Activated CD4-positive, alpha-beta memory T cell treated with anti-CD3 and anti-CD28 coated beads, Interleukin-2, amount 10 ng/mL, durations not matched to agents 7 days and 5 days (primary cell): Measurements from ENCODE around the gene PROSER2. TPM values are rescaled to one million over a fixed set of nuclear protein-coding genes. Genes with fewer than 3 reads are reported as not detected.

Experiments
- CTCF ChIA-PET: fragments of 350-600 bp; sonication (Branson Sonifier 250); formaldehyde crosslinking; loops from one replicate; lab custom pipeline; 2021; ENCODE audit warnings: antibody characterized with exemption, inconsistent platforms; lab: Charles Lee
- POLR2A ChIA-PET: fragments of 350-600 bp; sonication (Branson Sonifier 250); formaldehyde crosslinking; loops from one replicate; lab custom pipeline; 2021; ENCODE audit warnings: antibody characterized with exemption; lab: Charles Lee
- DNase-seq: peaks from one replicate; pipeline ENCODE4 v3.0.0-alpha.2; 2020
- H3K27ac Mint-ChIP-seq: one replicate; pipeline ENCODE4 v1.8.0; 2021; ENCODE audit warnings: mild to moderate bottlenecking, mixed read lengths
- H3K27me3 Mint-ChIP-seq: one replicate; pipeline ENCODE4 v1.8.0; 2021; ENCODE audit warnings: mixed read lengths
- H3K36me3 Mint-ChIP-seq: one replicate; pipeline ENCODE4 v1.8.0; 2021; ENCODE audit warnings: low read depth, mixed read lengths
- H3K4me1 Mint-ChIP-seq: one replicate; pipeline ENCODE4 v1.8.0; 2021; ENCODE audit warnings: mixed read lengths
- H3K4me3 Mint-ChIP-seq: one replicate; pipeline ENCODE4 v1.8.0; 2021; ENCODE audit warnings: mild to moderate bottlenecking, mixed read lengths
- H3K9me3 Mint-ChIP-seq: one replicate; pipeline ENCODE4 v1.8.0; 2021; ENCODE audit warnings: mixed read lengths
- total RNA-seq, 2 experiments: library from RNA; stranded (reverse); gene quantifications; one replicate each; pipeline ENCODE4 v1.2.3, GENCODE V29; 2021

PROSER2 gene
- total RNA-seq, 2 experiments from 2014 or later: 0.28 to 0.30 TPM

GRCh38 chr10:11901833-11902475 lies 78.8 kb downstream of the PROSER2 start:
- POLR2A ChIA-PET: no interaction called here
- no peaks in the 10 kb centered on the region for H3K9me3 Mint-ChIP-seq
- CTCF ChIA-PET: no interaction called here
- no peak overlapping the region for H3K4me3 Mint-ChIP-seq
- no peak for DNase-seq
- H3K4me1 Mint-ChIP-seq: peaks cover 3% of the 10 kb centered on the region
- H3K36me3 Mint-ChIP-seq: no peaks in the 10 kb centered on the region
- H3K27me3 Mint-ChIP-seq: peaks cover 3% of the 10 kb centered on the region
- no peak overlapping the region for H3K27ac Mint-ChIP-seq

DNA sequence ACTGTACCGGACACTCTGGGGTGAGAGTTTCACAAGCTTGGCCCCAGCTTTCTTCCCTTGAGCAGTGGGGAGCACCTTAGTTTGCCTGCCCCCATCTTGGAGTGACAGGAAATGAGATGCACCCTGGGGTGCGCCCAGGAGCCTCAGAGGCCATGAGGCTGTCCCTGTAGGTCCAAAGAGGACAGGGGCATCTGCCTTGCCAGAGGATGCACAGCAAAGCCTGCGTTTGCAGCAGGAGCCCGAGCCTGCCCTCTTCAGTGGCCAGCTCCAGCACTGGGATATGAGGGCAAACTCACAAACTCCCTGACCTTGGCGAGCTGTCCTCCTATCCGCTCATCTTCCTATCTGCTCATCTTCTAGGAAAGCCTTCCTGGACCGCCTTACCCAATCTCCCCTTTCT lies 79.5 kb downstream of the PROSER2 start:
- peaks cover 3% of the 10 kb centered on the region for H3K27me3 Mint-ChIP-seq
- no peaks in the 10 kb centered on the region for H3K36me3 Mint-ChIP-seq
- CTCF ChIA-PET: no interaction called here
- H3K27ac Mint-ChIP-seq: no peak overlapping the region
- POLR2A ChIA-PET: no interaction called here
- no peaks in the 10 kb centered on the region for H3K9me3 Mint-ChIP-seq
- H3K4me3 Mint-ChIP-seq: no peak overlapping the region
- peaks cover 2% of the 10 kb centered on the region for H3K4me1 Mint-ChIP-seq
- no peak for DNase-seq

GRCh38 chr10:11906714-11907113 lies 83.6 kb downstream of the PROSER2 start:
- no peak overlapping the region for H3K4me3 Mint-ChIP-seq
- ChIA-PET CTCF (no interaction called here), POLR2A (no interaction called here)
- no peak for DNase-seq
- no peaks in the 10 kb centered on the region for H3K9me3 Mint-ChIP-seq
- H3K36me3 Mint-ChIP-seq: no peaks in the 10 kb centered on the region
- peaks cover 3% of the 10 kb centered on the region for H3K27me3 Mint-ChIP-seq
- peaks cover 2% of the 10 kb centered on the region for H3K4me1 Mint-ChIP-seq
- no peak overlapping the region for H3K27ac Mint-ChIP-seq

DNA sequence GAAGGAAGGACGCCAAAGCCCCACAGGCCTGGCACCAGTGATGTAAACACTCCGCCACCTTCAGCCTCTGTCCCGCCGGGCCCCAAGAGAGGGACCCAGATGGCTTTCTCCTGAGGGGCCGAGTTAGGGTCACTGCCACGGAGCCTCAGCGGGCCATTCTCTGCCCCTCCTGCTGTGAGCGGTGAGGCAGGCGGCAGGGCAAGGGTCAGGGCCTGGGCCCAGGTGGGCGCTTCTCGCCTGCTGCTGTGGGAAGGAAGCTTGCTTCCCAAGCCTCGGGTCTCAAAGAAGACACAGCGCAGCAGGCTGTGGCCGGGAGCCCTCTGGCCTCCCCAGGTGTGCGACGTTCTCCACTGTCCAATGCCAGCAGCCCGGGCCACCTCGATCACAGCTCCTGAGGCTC lies 84.8 kb downstream of the PROSER2 start:
- no peaks in the 10 kb centered on the region for H3K9me3 Mint-ChIP-seq
- H3K27me3 Mint-ChIP-seq: no peaks in the 10 kb centered on the region
- ChIA-PET CTCF (no interaction called here), POLR2A (no interaction called here)
- peaks cover 2% of the 10 kb centered on the region for H3K4me1 Mint-ChIP-seq
- H3K4me3 Mint-ChIP-seq: no peak overlapping the region
- H3K27ac Mint-ChIP-seq: no peak overlapping the region
- no peaks in the 10 kb centered on the region for H3K36me3 Mint-ChIP-seq
- DNase-seq: no peak

DNA sequence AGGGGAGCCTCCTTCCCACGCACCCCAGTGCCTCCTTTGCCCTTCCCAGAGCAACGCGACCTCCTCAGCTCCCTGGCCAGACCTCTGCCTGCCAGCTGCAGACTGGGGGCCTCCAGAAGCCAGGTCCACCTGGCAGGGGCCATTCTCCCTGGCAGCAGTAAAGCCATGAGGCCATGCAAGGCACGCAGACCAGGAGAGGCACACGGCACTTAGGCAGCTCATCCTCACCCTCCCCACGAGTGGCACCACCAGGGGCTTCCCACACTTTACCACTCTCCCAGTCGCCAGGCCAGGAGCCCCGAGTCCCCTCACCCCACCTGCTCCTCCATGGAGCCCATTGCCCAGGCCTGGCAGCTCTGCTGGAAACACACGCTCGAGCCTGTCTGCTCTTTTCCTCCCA lies 85.4 kb downstream of the PROSER2 start:
- DNase-seq: no peak
- no peak overlapping the region for H3K27ac Mint-ChIP-seq
- no peak overlapping the region for H3K4me3 Mint-ChIP-seq
- peaks cover 2% of the 10 kb centered on the region for H3K4me1 Mint-ChIP-seq
- ChIA-PET POLR2A (no interaction called here), CTCF (no interaction called here)
- no peaks in the 10 kb centered on the region for H3K27me3 Mint-ChIP-seq
- no peaks in the 10 kb centered on the region for H3K9me3 Mint-ChIP-seq
- H3K36me3 Mint-ChIP-seq: no peaks in the 10 kb centered on the region

DNA sequence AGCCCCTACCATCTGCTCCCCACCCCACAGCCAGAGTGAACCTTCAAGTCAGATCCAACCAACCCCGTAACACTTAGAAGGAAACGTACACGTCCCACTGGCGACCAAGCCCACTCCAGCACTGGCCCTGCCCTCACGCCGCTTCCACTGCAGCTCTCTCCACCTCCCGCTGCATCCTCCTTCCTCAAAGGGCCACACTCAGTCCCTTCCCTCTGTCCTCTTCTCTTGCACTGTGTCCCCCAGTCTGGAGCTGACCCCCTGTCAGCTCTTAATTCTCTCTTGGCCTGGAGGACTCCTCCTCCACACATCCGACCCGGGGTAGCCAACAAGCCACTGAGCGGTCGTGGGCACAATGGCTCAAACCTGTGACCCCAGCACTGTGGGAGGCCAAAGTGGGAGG lies 85.8 kb downstream of the PROSER2 start:
- no peaks in the 10 kb centered on the region for H3K27me3 Mint-ChIP-seq
- H3K9me3 Mint-ChIP-seq: no peaks in the 10 kb centered on the region
- CTCF ChIA-PET: no interaction called here
- POLR2A ChIA-PET: no interaction called here
- no peak for DNase-seq
- H3K4me3 Mint-ChIP-seq: no peak overlapping the region
- H3K36me3 Mint-ChIP-seq: no peaks in the 10 kb centered on the region
- H3K27ac Mint-ChIP-seq: no peak overlapping the region
- H3K4me1 Mint-ChIP-seq: peaks cover 2% of the 10 kb centered on the region

GRCh38 chr10:11909618-11910017 lies 86.5 kb downstream of the PROSER2 start:
- POLR2A ChIA-PET: no interaction called here
- CTCF ChIA-PET: no interaction called here
- Mint-ChIP-seq H3K4me3 (no peak overlapping the region), H3K27me3 (no peaks in the 10 kb centered on the region), H3K27ac (no peak overlapping the region), H3K4me1 (peaks cover 2% of the 10 kb centered on the region), H3K9me3 (no peaks in the 10 kb centered on the region), H3K36me3 (no peaks in the 10 kb centered on the region)
- DNase-seq: no peak

DNA sequence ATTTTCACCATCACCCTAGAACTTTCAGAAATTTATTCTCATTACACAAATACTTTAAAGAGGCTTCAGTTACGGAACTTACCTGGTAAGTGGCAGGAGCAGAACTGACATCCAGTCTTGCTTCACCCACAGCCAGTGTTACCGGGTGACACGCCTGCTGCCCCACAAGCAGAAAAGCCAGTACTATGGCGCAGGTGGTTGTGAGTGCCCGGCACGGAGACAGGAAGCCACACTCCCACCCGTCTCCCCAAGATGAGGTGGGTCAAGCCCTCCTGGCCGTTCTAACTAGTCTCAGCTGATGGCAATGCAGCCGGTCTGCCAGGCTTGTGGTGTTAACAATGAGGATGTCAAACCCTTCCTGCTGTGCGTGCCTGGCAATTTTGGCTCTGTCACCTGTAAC lies 86.9 kb downstream of the PROSER2 start:
- POLR2A ChIA-PET: no interaction called here

GRCh38 chr10:11913079-11913641 lies 90.0 kb downstream of the PROSER2 start:
- H3K4me1 Mint-ChIP-seq: no peaks in the 10 kb centered on the region
- no peak overlapping the region for H3K4me3 Mint-ChIP-seq
- H3K27me3 Mint-ChIP-seq: no peaks in the 10 kb centered on the region
- DNase-seq: no peak
- H3K36me3 Mint-ChIP-seq: no peaks in the 10 kb centered on the region
- no peaks in the 10 kb centered on the region for H3K9me3 Mint-ChIP-seq
- POLR2A ChIA-PET: no interaction called here
- CTCF ChIA-PET: no interaction called here
- no peak overlapping the region for H3K27ac Mint-ChIP-seq

More for the DNA sequence above, 86.9 kb downstream of the PROSER2 start:
- Mint-ChIP-seq H3K27ac (no peak overlapping the region), H3K4me1 (peaks cover 2% of the 10 kb centered on the region), H3K36me3 (no peaks in the 10 kb centered on the region), H3K9me3 (no peaks in the 10 kb centered on the region), H3K27me3 (no peaks in the 10 kb centered on the region), H3K4me3 (no peak overlapping the region)
- no peak for DNase-seq
- CTCF ChIA-PET: no interaction called here

- Mint-ChIP-seq H3K4me1 (no peaks in the 10 kb centered on the region), H3K4me3 (no peak overlapping the region), H3K27me3 (no peaks in the 10 kb centered on the region), H3K36me3 (peaks cover 26% of the 10 kb centered on the region), H3K27ac (no peak overlapping the region), H3K9me3 (no peaks in the 10 kb centered on the region)
- ChIA-PET POLR2A (no interaction called here), CTCF (no interaction called here)
- DNase-seq: no peak
Measured at GRCh38 chr10:11918384-11918783, 95.2 kb downstream of the PROSER2 start.

- Mint-ChIP-seq H3K36me3 (peaks cover 30% of the 10 kb centered on the region), H3K9me3 (no peaks in the 10 kb centered on the region), H3K4me3 (no peak overlapping the region), H3K27ac (no peak overlapping the region), H3K27me3 (no peaks in the 10 kb centered on the region), H3K4me1 (no peaks in the 10 kb centered on the region)
- ChIA-PET POLR2A (no interaction called here), CTCF (no interaction called here)
- DNase-seq: no peak
Measured at GRCh38 chr10:11919271-11919670, 96.1 kb downstream of the PROSER2 start.

Other genes starting within 250 kb of the PROSER2 start
- under 1 TPM; 0.80 to 0.83 TPM for gene USP6NL, start 211.7 kb upstream of the PROSER2 start, total RNA-seq
- not detected for gene ECHDC3, start 81.0 kb upstream of the PROSER2 start, total RNA-seq
- gene UPF2, start 219.5 kb downstream of the PROSER2 start, total RNA-seq: 10 to 100 TPM; 26.7 to 28.5 TPM
- 10 to 100 TPM; 16.9 to 17.8 TPM for gene DHTKD1, start 245.6 kb downstream of the PROSER2 start, total RNA-seq